ENCODE measurements around the gene ADH5.

GRCh38 chr4:99103166-99103565 is 14.6 kb upstream of the ADH5 start:
- no peak for TF ChIP-seq SUZ12 (IDR thresholded peaks at IDR 0.05)
- TF ChIP-seq TARDBP (IDR thresholded peaks at IDR 0.05) = no peak
- TF ChIP-seq, protein P1, sequence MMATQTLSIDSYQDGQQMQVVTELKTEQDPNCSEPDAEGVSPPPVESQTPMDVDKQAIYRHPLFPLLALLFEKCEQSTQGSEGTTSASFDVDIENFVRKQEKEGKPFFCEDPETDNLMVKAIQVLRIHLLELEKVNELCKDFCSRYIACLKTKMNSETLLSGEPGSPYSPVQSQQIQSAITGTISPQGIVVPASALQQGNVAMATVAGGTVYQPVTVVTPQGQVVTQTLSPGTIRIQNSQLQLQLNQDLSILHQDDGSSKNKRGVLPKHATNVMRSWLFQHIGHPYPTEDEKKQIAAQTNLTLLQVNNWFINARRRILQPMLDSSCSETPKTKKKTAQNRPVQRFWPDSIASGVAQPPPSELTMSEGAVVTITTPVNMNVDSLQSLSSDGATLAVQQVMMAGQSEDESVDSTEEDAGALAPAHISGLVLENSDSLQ (IDR thresholded peaks at IDR 0.05) = no peak
- no peak for TF ChIP-seq BHLHE40 (IDR thresholded peaks at IDR 0.05; ENCODE audit: borderline replicate concordance)
- no peak for TF ChIP-seq FOXM1 (IDR thresholded peaks at IDR 0.05; ENCODE audit: borderline replicate concordance)
- TF ChIP-seq CTBP1 (IDR thresholded peaks at IDR 0.05; ENCODE audit: borderline replicate concordance) = no peak
